Pulmonary artery endothelial cell (primary cell): Measurements from ENCODE around the gene CA11. TPM values are rescaled to one million over a fixed set of nuclear protein-coding genes. Genes with fewer than 3 reads are reported as not detected.
A peak's percentile ranks its signal among the peaks of the same experiment; 100 is the strongest.
"Not testable (repeated sequence)": the region's sequence is repeated elsewhere in the genome, so short reads cannot be mapped to it uniquely, and the experiment has no call there.

Experiments used
- DNase-seq: peaks from one replicate; pipeline ENCODE4 v3.0.0-alpha.2; 2011; ENCODE audit warnings: low read depth, low spot score
- total RNA-seq: library from RNA; depleted of rRNA; stranded (reverse); fragments of >200 nt; gene quantifications from 2 replicates; pipeline ENCODE4 v1.2.3, GENCODE V29; 2014

Gene CA11
- total RNA-seq, 1 donor from 2014 or later = 3.2 TPM

DNA sequence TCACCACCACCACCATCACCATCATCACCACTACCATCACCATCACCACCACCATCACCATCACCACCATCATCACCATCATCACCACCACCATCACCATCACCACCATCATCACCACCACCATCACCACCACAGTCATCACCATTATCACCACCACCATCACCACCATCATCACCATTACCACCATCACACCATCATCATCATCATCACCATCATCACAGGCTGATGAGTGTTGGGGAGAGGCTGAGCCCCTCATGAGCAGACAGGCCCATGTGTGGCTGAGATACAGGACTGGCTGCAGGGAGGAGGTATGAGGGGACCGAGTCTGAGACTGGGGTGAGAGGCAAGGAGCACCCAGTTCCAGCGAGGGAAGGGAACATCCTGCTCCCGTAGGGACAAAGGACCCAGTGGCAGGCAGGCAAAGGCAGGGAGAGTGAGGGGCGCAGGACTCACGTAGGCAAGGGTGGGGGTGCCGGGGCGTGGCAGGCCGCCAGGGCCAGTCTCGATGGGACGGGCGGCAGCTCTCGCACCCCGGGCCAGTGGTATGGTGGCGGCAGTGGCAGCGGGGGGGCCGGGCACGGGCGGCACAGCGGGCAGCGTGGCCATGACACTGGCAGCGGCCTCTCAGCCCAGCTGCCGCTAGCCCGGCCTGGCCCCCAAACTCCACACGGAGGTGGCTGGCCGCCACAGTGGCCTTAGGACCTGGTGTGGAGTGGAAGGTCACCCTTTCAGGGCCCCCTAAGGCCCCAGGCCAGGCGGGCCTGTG, 24.1 kb upstream of the CA11 start:
- no peak for DNase-seq

GRCh38 chr19:48668761-48669160, 22.8 kb upstream of the CA11 start:
- DNase-seq = no peak

DNA sequence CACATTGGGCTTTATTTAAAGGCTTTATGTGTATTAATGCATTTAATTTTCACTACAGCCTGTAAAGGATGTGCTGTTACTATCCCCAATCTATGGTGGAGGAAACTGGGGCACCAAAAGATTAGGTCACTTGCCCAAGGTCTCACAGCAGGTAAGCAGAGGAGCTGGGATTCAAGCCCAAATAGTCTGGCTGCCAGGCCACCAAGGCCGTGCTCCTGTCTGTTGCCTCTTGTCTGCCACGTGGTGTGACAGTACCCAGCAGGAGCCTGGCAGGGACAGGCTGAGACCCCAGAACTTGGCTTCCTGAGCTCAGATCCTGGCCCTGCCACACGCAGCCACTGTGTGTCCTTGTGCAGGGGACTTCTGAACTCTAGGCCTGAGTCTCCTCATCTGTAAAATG, 22.3 kb upstream of the CA11 start:
- no peak for DNase-seq

- DNase-seq = no peak
Measured at GRCh38 chr19:48665786-48666185, 19.8 kb upstream of the CA11 start.

DNA sequence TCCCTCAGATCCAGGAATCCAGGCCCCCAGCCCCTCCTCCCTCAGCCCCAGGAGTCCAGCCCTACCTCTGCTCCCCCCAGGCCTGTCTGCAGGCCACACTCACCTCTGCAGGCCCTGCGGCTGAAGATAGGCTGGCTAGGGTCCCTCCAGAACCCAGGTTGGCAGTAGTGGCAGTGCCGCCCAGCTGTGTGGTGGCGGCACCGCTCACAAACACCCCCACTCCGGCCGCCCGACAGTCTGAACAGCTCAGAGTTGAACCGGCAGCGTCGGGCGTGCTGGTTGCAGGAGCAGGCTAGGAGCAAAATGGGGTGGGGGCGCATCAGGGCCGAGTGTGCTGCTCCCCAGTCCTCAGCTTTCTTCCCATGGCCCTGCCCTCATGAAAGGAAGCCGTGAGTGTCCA, 18.5 kb upstream of the CA11 start:
- no peak for DNase-seq

DNA sequence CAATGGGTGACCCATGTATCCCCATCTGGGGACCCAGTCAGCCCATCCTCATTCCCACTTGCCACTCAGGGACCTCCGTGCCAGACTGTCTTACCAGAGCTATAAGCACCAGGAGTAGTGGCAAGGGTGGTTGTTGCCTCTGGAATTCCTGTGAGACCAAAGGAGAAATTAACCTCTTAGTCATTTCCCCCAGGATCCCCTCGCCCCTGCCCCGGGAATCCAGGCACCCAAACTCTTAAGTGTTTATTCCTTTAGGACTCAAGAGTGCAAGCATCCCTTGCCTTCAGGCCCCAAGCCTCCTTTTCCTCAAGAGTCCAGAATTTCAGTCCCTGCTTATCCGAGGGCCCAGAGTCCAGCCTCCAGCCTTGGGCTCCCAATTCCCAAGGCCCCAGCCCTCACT, 17.7 kb upstream of the CA11 start:
- DNase-seq = no peak

DNA sequence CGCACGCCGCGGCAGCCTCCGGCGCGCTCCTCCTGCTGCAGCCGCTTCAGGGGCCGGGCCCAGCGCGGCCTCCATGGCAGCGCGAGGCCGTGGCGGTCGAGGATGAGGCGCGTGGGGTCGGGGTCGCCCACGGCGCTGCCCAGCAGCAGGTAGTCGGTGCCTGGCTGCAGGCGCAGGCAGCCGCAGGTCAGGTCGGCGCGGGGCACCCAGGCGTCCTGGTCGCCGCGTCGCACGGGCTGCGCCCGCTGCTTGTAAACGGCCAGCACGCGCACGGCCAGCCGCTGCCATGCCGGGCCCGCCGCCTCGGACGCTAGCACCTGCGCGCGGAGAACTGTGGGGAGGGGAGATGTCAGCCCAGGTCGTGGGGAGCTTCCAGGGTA, 15.7 kb upstream of the CA11 start:
- no peak for DNase-seq

GRCh38 chr19:48660852-48661710, 15.1 kb upstream of the CA11 start:
- DNase-seq = peak; percentile 75

DNA sequence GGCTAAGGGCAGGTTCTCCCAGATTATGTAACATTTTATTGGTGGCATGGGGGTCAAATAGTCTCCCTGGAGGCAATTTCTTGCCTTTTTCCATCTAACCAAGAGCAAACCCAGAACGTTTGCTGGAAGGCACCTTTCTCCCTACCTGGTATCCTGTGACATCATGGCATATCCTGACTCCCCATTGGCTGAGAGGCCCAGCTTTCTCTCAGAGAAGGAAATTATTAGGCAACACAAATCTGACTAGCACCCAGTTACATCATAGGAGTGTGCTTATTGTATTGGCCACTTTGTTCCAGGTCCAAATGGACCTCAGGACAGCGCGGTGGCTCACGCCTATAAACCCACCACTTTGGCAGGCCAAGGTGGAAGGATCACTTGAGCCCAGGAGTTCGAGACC, 13.8 kb upstream of the CA11 start:
- no peak for DNase-seq

DNA sequence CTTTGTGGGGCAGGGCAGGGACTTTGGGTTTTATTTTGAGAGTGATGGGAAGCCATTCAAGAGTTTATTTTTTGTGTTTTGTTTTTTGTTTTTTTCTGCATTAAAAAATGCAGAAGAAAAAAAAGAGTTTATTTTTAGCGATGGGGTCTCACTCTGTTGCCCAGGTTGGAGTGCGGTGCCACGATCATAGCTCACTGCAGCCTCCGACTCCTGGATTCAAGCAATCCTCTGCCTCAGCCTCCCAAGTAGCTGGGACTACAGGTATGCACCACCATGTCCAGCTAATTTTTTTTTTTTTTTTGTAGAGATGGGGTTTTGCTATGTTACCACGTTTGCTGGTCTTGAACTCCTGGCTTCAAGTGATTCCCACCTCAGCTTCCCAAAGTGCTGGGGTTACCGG, 12.5 kb upstream of the CA11 start:
- no peak for DNase-seq

GRCh38 chr19:48657828-48658227, 11.8 kb upstream of the CA11 start:
- DNase-seq = not testable (repeated sequence)

GRCh38 chr19:48656840-48657474, 11.0 kb upstream of the CA11 start:
- no peak for DNase-seq

DNA sequence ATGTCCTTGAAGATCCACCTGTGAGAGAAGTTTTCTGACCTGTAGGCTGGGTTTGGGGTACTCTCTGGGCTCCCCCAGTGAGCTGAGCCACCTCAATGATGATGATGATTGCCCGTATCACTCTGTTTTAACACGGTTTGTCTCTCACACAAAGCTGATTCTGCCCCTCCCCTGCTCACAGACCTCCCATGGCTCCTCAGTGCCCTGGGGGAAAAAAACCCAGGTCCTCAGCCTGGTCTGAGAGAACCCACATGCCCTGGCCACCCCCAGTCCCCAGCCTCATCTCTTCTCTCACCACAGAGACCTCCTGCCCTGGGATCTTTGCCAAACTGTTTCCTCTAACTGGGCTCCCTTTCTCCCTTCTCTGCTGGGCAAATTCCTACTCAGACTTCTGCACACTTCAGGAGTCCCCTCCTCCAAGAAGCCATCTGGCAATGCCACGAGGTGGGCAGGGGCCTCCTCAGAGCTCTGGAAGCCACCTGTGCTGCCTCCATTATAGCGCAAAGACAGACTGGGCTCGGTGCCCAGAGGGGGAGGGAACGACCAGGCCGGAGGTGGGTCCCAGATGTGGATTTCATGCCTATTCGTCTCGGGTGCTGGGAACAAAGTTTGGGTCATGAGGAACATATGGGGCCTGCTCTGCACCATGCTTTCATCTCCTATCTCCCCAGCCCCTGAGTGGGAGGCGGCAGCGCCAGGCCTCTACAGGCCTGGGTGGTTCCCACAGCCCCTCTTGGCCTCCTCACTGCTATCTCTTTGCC, 8.5 kb upstream of the CA11 start:
- DNase-seq = no peak

DNA sequence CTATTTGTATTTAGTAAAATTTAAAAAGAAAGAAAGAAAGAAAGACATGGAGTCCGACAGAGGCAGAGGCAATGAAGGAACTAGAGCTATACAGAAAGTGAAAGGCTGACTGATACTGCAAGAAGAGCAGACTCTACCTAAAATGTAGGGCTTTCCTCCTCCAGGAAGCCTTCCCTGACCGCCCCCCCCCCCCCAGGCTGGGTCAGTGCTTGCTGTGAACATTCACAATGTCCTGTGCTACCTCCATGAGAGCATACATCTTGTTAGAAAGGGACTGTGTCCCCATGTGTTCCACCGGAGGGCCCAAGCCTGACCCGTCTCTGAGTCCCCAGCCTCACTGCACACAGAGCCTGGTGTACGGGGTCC, 5.7 kb upstream of the CA11 start:
- DNase-seq = no peak

DNA sequence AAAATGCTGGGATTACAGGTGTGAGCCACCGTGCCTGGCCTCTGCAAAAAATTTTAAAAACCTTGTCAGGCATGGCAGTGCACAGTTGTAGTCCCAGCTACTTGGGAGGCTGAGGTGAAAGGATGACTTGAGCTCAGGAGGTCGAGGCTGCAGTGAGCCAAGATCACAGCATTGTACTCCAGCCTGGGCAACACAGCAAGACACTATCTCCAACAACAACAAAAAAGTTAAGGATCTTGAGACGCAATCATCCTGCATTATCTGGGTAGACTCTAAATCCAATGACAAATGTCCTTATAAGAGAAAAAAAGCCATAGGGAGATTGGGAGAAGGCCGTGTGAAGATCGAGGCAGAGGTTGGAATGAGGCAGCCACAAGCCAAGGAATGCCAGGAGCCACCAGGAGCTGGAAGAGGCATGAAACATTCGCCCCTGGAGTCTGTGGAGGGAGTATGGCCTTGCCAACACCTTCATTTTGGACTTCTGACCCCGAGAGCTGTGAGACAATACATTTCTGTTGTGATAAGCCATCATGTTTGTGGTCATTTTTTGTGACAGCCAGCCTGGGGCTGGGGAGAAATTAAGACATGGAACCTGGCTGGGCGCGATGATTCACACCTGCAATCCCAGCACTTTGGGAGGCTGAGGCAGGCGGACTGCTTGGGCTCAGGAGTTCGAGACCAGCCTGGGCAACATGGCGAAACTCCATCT, 5.1 kb upstream of the CA11 start:
- DNase-seq = no peak

GRCh38 chr19:48648134-48648533, 2.1 kb upstream of the CA11 start:
- DNase-seq = no peak

DNA sequence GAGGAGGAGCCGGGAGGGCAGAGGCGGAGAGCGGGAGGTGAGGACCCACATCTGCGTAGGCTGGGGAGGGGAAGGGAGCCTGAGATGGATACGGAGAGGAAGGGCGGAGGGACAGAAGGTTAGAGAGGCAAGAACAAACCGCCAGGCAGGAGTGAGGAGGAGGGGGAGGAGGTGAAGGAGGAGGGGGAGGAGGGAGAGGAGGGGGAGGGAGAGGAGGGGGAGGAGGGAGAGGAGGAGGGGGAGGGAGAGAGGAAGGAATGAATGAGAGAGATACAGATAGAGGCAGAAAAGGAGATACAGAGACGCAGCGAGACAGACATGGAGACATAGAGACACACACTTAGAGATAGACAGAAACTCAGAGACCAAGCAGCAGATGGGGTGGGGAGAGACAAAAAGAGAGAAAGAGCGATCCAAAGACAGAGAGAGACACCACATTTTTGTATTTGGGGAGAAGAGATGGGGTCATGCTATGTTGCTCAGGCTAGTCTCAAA, 782 bp upstream of the CA11 start:
- no peak for DNase-seq

GRCh38 chr19:48645620-48646000, 377 bp downstream of the CA11 start:
- no peak for DNase-seq

- DNase-seq = no peak
Measured at GRCh38 chr19:48644839-48645619, 958 bp downstream of the CA11 start.

GRCh38 chr19:48644355-48644754, 1.6 kb downstream of the CA11 start:
- no peak for DNase-seq
